Neuronal stem cell (in vitro differentiated cells): ENCODE results near the gene SLC66A2.
A peak's percentile ranks its signal among the peaks of the same experiment; 100 is the strongest.

Experiments
- DNase-seq: peaks from one replicate; pipeline ENCODE4 v3.0.0-alpha.2; 2013; ENCODE audit warnings: low spot score
- H2AFZ ChIP-seq: one replicate; pipeline ENCODE4 v1.6.1; 2013; ENCODE audit warnings: mild to moderate bottlenecking, low read length, inconsistent platforms
- H2AK5ac ChIP-seq: 2 replicates; pipeline ENCODE4 v1.6.1; 2013; ENCODE audit warnings: low read depth, mild to moderate bottlenecking, inconsistent platforms, low read length, moderate library complexity, mixed read lengths
- H2BK120ac ChIP-seq: 2 replicates; pipeline ENCODE4 v1.6.1; 2013; ENCODE audit warnings: low read depth, mild to moderate bottlenecking, inconsistent platforms, low read length, moderate library complexity, mixed read lengths
- H2BK12ac ChIP-seq: one replicate; pipeline ENCODE4 v1.6.1; 2013; ENCODE audit warnings: low read length, inconsistent platforms
- H2BK15ac ChIP-seq: 2 replicates; pipeline ENCODE4 v1.6.1; 2013; ENCODE audit warnings: mild to moderate bottlenecking, low read length, inconsistent platforms, mixed read lengths
- H2BK5ac ChIP-seq: one replicate; pipeline ENCODE4 v1.6.1; 2013; ENCODE audit warnings: inconsistent platforms, mild to moderate bottlenecking, low read length, moderate library complexity
- H3K14ac ChIP-seq: one replicate; pipeline ENCODE4 v1.6.1; 2013; ENCODE audit warnings: low read length, inconsistent platforms
- H3K18ac ChIP-seq: 2 replicates; pipeline ENCODE4 v1.6.1; 2013; ENCODE audit warnings: low read length, inconsistent platforms
- H3K23ac ChIP-seq: 2 replicates; pipeline ENCODE4 v1.6.1; 2013; ENCODE audit warnings: low read depth, mild to moderate bottlenecking, mixed read lengths, low read length, inconsistent platforms; ENCODE audit not compliant: poor library complexity
- H3K27ac ChIP-seq: replicated peaks from 3 replicates; pipeline ENCODE4 v1.5.1; 2013; ENCODE audit warnings: low read length, inconsistent platforms
- H3K27me3 ChIP-seq, 3 experiments: 2 replicates each; pipeline ENCODE4 v1.6.1; 2013; ENCODE audit warnings: low read length in 3 of 3, mild to moderate bottlenecking in 2 of 3, inconsistent platforms in 1 of 3, low read depth in 1 of 3, mixed read lengths in 1 of 3, moderate library complexity in 1 of 3; ENCODE audit not compliant: control insufficient read depth in 3 of 3, insufficient read depth in 3 of 3
- H3K36me3 ChIP-seq, 2 donors: replicated peaks in 1 of 2; 2 replicates each; pipeline ENCODE4 v1.6.1; 2013; ENCODE audit warnings: low read length in 2 of 2; ENCODE audit not compliant: control insufficient read depth in 2 of 2, insufficient read depth in 2 of 2
- H3K4ac ChIP-seq: 2 replicates; pipeline ENCODE4 v1.6.1; 2013; ENCODE audit warnings: inconsistent platforms, mild to moderate bottlenecking, low read length, moderate library complexity
- H3K4me1 ChIP-seq, 2 donors: 1 replicate in 1 of 2; 2 replicates in 1 of 2; pipeline ENCODE4 v1.6.1; 2013; ENCODE audit warnings: low read length in 2 of 2, low read depth in 1 of 2; ENCODE audit not compliant: control insufficient read depth in 2 of 2, insufficient read depth in 1 of 2
- H3K4me2 ChIP-seq: one replicate; pipeline ENCODE4 v1.6.1; 2013; ENCODE audit warnings: mild to moderate bottlenecking, low read length, inconsistent platforms; ENCODE audit not compliant: insufficient read depth, poor library complexity, severe bottlenecking
- H3K4me3 ChIP-seq, 2 donors: 2 replicates each; pipeline ENCODE4 v1.5.1; 2013; ENCODE audit warnings: low read length in 2 of 2, mild to moderate bottlenecking in 2 of 2, inconsistent platforms in 1 of 2, moderate library complexity in 1 of 2
- H3K79me1 ChIP-seq: one replicate; pipeline ENCODE4 v1.6.1; 2013; ENCODE audit warnings: low read depth, mild to moderate bottlenecking, inconsistent platforms, low read length, moderate library complexity
- H3K9ac ChIP-seq: one replicate; pipeline ENCODE4 v1.6.1; 2013; ENCODE audit warnings: mild to moderate bottlenecking, low read depth, low read length, inconsistent platforms; ENCODE audit not compliant: poor library complexity
- H3K9me3 ChIP-seq, 2 donors: replicated peaks in 1 of 2; 2 replicates each; pipeline versions ENCODE3 to v1.6.1; 2013; ENCODE audit warnings: low read length in 2 of 2, mild to moderate bottlenecking in 2 of 2, inconsistent platforms in 1 of 2, low read depth in 1 of 2, mixed read lengths in 1 of 2, moderate library complexity in 1 of 2; ENCODE audit not compliant: control insufficient read depth in 2 of 2, insufficient read depth in 1 of 2
- H4K8ac ChIP-seq: one replicate; pipeline ENCODE4 v1.6.1; 2013; ENCODE audit warnings: low read depth, mild to moderate bottlenecking, inconsistent platforms, low read length, moderate library complexity
- H4K91ac ChIP-seq: one replicate; pipeline ENCODE4 v1.6.1; 2013; ENCODE audit warnings: low read length, low read depth, mild to moderate bottlenecking, inconsistent platforms; ENCODE audit not compliant: poor library complexity
- WGBS, 2 donors: extraction: QIAGEN DNeasy Blood & Tissue Kit; methylation state at CpG; one replicate each; pipeline ENCODE4 v1.1.7; 2013; ENCODE audit warnings: missing lambda C conversion rate in 2 of 2, mixed read lengths in 1 of 2; ENCODE audit not compliant: insufficient read length in 2 of 2, insufficient replicate concordance in 1 of 2; ENCODE audit errors: extremely low coverage in 2 of 2; 5-methylcytosine and 5-hydroxymethylcytosine counted together

The SLC66A2 gene

DNA sequence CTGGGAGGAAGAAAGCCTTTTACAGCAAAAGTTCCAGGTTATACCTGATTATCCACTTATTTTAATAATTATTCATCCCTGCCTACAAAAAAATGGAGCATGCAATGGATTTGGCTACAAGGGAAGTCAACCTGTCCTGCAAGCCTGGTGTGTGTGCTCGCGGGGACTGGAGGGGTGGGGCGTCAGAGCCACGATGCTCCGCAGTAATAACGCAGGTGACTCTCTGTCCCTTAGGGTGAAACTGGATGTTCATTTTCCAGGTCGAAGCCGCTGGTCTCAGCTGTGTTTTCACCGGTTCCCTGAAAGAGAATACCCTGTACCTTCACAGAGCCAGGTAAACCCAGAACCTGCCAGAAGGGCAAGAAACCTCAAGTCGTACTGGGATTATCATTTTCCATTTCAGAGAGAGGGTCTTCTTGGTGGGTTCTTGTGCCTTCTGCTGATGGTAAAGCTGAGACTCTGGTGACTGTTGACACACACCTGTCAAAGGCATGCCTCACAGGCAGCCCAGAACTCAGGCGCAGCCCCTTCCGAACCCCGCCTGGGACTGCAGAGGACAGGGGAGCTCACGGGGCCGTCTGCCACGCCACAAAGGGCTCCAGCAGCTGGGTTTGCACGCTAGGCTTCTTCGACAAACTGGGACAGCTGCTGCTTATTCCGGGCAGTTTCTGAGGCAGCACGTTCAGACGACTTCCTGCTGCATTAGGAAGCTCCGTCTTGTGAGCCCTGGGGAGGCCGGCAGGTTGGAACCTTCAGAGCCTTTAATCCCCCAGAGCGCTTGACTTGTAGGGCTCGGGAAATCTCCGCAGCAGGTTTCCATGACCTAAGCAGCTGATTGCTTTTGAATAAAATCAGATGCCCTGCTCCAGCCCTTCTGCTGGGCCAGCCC is 95.1 kb downstream of the SLC66A2 start:
- H3K4me1 ChIP-seq: peaks cover 0 to 5% of the 10 kb centered on the region in 2 donors
- H3K4me3 ChIP-seq: no peak overlapping the region
- H3K9ac ChIP-seq: no peak overlapping the region
- H4K8ac ChIP-seq: no peak overlapping the region
- WGBS, 2 donors: no CpG with 5 or more reads among the region's 26 CpGs
- H2BK15ac ChIP-seq: no peak overlapping the region
- peak overlapping the region; percentile 31 for H3K27ac ChIP-seq
- H4K91ac ChIP-seq: no peak overlapping the region
- peak; percentile 46 for DNase-seq
- peak overlapping the region; percentile 43 for H2AK5ac ChIP-seq
- H3K79me1 ChIP-seq: peaks cover 2% of the 10 kb centered on the region
- peaks cover 0 to 6% (median 0%) of the 10 kb centered on the region in 3 experiments for H3K27me3 ChIP-seq
- peak overlapping the region; percentile 54 for H3K4me2 ChIP-seq
- H3K14ac ChIP-seq: no peak overlapping the region
- no peak overlapping the region for H2BK12ac ChIP-seq
- H3K18ac ChIP-seq: peak overlapping the region; percentile 44
- no peaks in the 10 kb centered on the region for H3K9me3 ChIP-seq
- H2AFZ ChIP-seq: peak overlapping the region; percentile 89
- H3K36me3 ChIP-seq: no peaks in the 10 kb centered on the region
- H3K4ac ChIP-seq: no peak overlapping the region
- H3K23ac ChIP-seq: no peak overlapping the region
- no peak overlapping the region for H2BK120ac ChIP-seq
- H2BK5ac ChIP-seq: no peak overlapping the region

- no peak overlapping the region for H3K4me2 ChIP-seq
- no peak overlapping the region for H2BK120ac ChIP-seq
- H3K23ac ChIP-seq: no peak overlapping the region
- WGBS, 2 donors: no CpG with 5 or more reads among the region's 17 CpGs
- no peaks in the 10 kb centered on the region for H3K9me3 ChIP-seq
- no peak overlapping the region for H3K18ac ChIP-seq
- peaks cover 0 to 6% (median 0%) of the 10 kb centered on the region in 3 experiments for H3K27me3 ChIP-seq
- DNase-seq: no peak
- H2BK15ac ChIP-seq: no peak overlapping the region
- H4K8ac ChIP-seq: no peak overlapping the region
- H3K27ac ChIP-seq: no peak overlapping the region
- peaks cover 2% of the 10 kb centered on the region for H3K79me1 ChIP-seq
- peaks cover 0 to 5% of the 10 kb centered on the region in 2 donors for H3K4me1 ChIP-seq
- no peaks in the 10 kb centered on the region for H3K36me3 ChIP-seq
- H3K4me3 ChIP-seq: no peak overlapping the region
- H2AFZ ChIP-seq: no peak overlapping the region
- H2AK5ac ChIP-seq: peak overlapping the region; percentile 60
- no peak overlapping the region for H2BK5ac ChIP-seq
- H4K91ac ChIP-seq: no peak overlapping the region
- H3K4ac ChIP-seq: no peak overlapping the region
- no peak overlapping the region for H3K14ac ChIP-seq
- H2BK12ac ChIP-seq: peak overlapping the region; percentile 46
- H3K9ac ChIP-seq: no peak overlapping the region
Observed at GRCh38 chr18:79855147-79855933, 96.1 kb downstream of the SLC66A2 start.

DNA sequence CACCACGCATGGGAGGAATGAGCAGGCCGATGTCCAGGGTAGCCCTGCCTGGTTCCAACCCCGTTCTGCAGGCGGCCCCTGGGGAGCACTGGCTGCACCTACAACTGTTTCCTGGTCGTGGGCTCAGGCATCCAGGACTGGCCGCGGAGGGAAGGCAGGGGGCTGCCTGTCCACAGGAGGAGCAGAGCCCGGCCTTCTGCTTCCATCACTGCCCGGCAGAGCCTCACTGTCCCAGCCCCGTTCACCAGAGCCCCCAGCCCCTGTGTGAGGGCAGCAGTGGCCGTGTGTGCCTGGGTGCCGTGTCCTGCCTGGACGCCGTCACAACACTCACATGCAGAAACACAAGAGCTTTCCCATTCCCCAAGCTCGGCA is 97.5 kb downstream of the SLC66A2 start:
- no peak overlapping the region for H3K9ac ChIP-seq
- no peak overlapping the region for H2BK5ac ChIP-seq
- no peak overlapping the region for H3K23ac ChIP-seq
- no peak overlapping the region for H3K27ac ChIP-seq
- no peak overlapping the region for H4K91ac ChIP-seq
- H3K18ac ChIP-seq: peak overlapping the region; percentile 51
- H2BK12ac ChIP-seq: no peak overlapping the region
- H3K9me3 ChIP-seq: no peaks in the 10 kb centered on the region
- H3K4me3 ChIP-seq: no peak overlapping the region
- no peak overlapping the region for H2AFZ ChIP-seq
- peak overlapping the region; percentile 10 for H3K14ac ChIP-seq
- peaks cover 0 to 5% of the 10 kb centered on the region in 2 donors for H3K4me1 ChIP-seq
- H4K8ac ChIP-seq: no peak overlapping the region
- H3K4ac ChIP-seq: no peak overlapping the region
- WGBS, 2 donors: no CpG with 5 or more reads among the region's 15 CpGs
- H2AK5ac ChIP-seq: peak overlapping the region; percentile 36
- H3K36me3 ChIP-seq: no peaks in the 10 kb centered on the region
- peaks cover 0 to 6% (median 0%) of the 10 kb centered on the region in 3 experiments for H3K27me3 ChIP-seq
- H3K79me1 ChIP-seq: peaks cover 2% of the 10 kb centered on the region
- H2BK15ac ChIP-seq: no peak overlapping the region
- H3K4me2 ChIP-seq: no peak overlapping the region
- DNase-seq: no peak
- H2BK120ac ChIP-seq: no peak overlapping the region
